Astrocyte (in vitro differentiated cells and primary cell): ENCODE results near the gene FUBP3. TPM values are rescaled to one million over a fixed set of nuclear protein-coding genes. Genes with fewer than 3 reads are reported as not detected.

Experiments used
- DNase-seq: peaks from one replicate; pipeline ENCODE4 v3.0.0-alpha.2; 2010; ENCODE audit warnings: low read depth
- FAIRE-seq: peaks from 2 replicates; lab custom pipeline; 2011; peaks lifted over from hg19 to GRCh38; lab: Jason Lieb, UNC
- H2AFZ ChIP-seq: 2 replicates; pipeline ENCODE4 v1.6.0; 2012; ENCODE audit warnings: low read depth, low read length, inconsistent platforms
- H3K27ac ChIP-seq: 2 replicates; pipeline ENCODE4 v1.5.1; 2011; ENCODE audit warnings: low read depth, low read length, inconsistent platforms
- H3K27me3 ChIP-seq: 2 replicates; pipeline ENCODE4 v1.6.0; 2011; ENCODE audit warnings: low read length, inconsistent platforms; ENCODE audit not compliant: insufficient read depth
- H3K36me3 ChIP-seq: 2 replicates; pipeline ENCODE4 v1.5.1; 2011; ENCODE audit warnings: low read length, inconsistent platforms; ENCODE audit not compliant: insufficient read depth
- H3K4me1 ChIP-seq: 2 replicates; pipeline ENCODE4 v1.5.1; 2011; ENCODE audit warnings: low read length, inconsistent platforms; ENCODE audit not compliant: insufficient read depth
- H3K4me2 ChIP-seq: 2 replicates; pipeline ENCODE4 v1.6.0; 2012; ENCODE audit warnings: low read length, inconsistent platforms
- H3K4me3 ChIP-seq: 2 replicates; pipeline ENCODE4 v1.5.1; 2011; ENCODE audit warnings: low read depth, mild to moderate bottlenecking, low read length, inconsistent platforms; ENCODE audit not compliant: insufficient read depth
- H3K79me2 ChIP-seq: 2 replicates; pipeline ENCODE4 v1.6.0; 2012; ENCODE audit warnings: mild to moderate bottlenecking, low read length, inconsistent platforms; ENCODE audit not compliant: insufficient read depth
- H3K9ac ChIP-seq: 2 replicates; pipeline ENCODE4 v1.6.0; 2012; ENCODE audit warnings: mild to moderate bottlenecking, low read length, inconsistent platforms
- H3K9me3 ChIP-seq: 2 replicates; pipeline ENCODE4 v1.5.1; 2012; ENCODE audit warnings: low read depth, mild to moderate bottlenecking, low read length, inconsistent platforms; ENCODE audit not compliant: insufficient read depth
- H4K20me1 ChIP-seq: 2 replicates; pipeline ENCODE4 v1.6.0; 2012; ENCODE audit warnings: low read length, inconsistent platforms; ENCODE audit not compliant: insufficient read depth
- H3K27ac Mint-ChIP-seq: one replicate; pipeline ENCODE4 v1.8.0; 2021; ENCODE audit warnings: mild to moderate bottlenecking, mixed read lengths; ENCODE audit not compliant: unreplicated experiment
- H3K27me3 Mint-ChIP-seq: one replicate; pipeline ENCODE4 v1.8.0; 2021; ENCODE audit warnings: low read depth, mixed read lengths; ENCODE audit not compliant: unreplicated experiment
- H3K36me3 Mint-ChIP-seq: one replicate; pipeline ENCODE4 v1.8.0; 2021; ENCODE audit warnings: low read depth, mixed read lengths; ENCODE audit not compliant: unreplicated experiment
- H3K4me1 Mint-ChIP-seq: one replicate; pipeline ENCODE4 v1.8.0; 2021; ENCODE audit warnings: low read depth, mixed read lengths; ENCODE audit not compliant: unreplicated experiment
- H3K4me3 Mint-ChIP-seq: one replicate; pipeline ENCODE4 v1.8.0; 2021; ENCODE audit warnings: mild to moderate bottlenecking, moderate library complexity, mixed read lengths; ENCODE audit not compliant: unreplicated experiment
- H3K9me3 Mint-ChIP-seq: one replicate; pipeline ENCODE4 v1.8.0; 2021; ENCODE audit warnings: mild to moderate bottlenecking, mixed read lengths; ENCODE audit not compliant: unreplicated experiment
- CTCF ChIP-seq: IDR thresholded peaks from 2 replicates; pipeline ENCODE4 v1.5.1; 2011; ENCODE audit warnings: low read depth, mild to moderate bottlenecking, inconsistent platforms, low read length, moderate library complexity; ENCODE audit not compliant: insufficient read depth
- EZH2 ChIP-seq: IDR thresholded peaks from 2 replicates; pipeline ENCODE4 v1.6.1; 2012; ENCODE audit warnings: mild to moderate bottlenecking, low read length, inconsistent platforms; ENCODE audit not compliant: insufficient read depth
- total RNA-seq: library from RNA; stranded (reverse); gene quantifications from 2 replicates; pipeline ENCODE4 v1.2.1, GENCODE V29; 2021

Gene FUBP3
- total RNA-seq, 1 donor from 2014 or later, result 64.6 TPM

- Histone ChIP-seq H3K4me3 (no peak overlapping the region), H3K4me2 (no peak overlapping the region), H3K79me2 (peaks cover 91% of the 10 kb centered on the region), H3K9me3 (no peaks in the 10 kb centered on the region), H3K27me3 (no peaks in the 10 kb centered on the region), H3K27ac (no peak overlapping the region), H2AFZ (no peak overlapping the region), H3K9ac (no peak overlapping the region), H3K36me3 (peaks cover 9% of the 10 kb centered on the region), H3K4me1 (no peaks in the 10 kb centered on the region), H4K20me1 (peaks cover 85% of the 10 kb centered on the region)
- Mint-ChIP-seq H3K27ac (no peak overlapping the region), H3K36me3 (no peaks in the 10 kb centered on the region), H3K9me3 (no peaks in the 10 kb centered on the region), H3K4me1 (no peaks in the 10 kb centered on the region), H3K27me3 (no peaks in the 10 kb centered on the region), H3K4me3 (no peak overlapping the region)
- DNase-seq (no peak), FAIRE-seq (no peak)
- TF ChIP-seq CTCF (no peak), EZH2 (no peak)
Observed at GRCh38 chr9:130589754-130590153, 10.4 kb downstream of the FUBP3 start.

GRCh38 chr9:130590305-130590704 is 10.9 kb downstream of the FUBP3 start:
- H3K27me3 Mint-ChIP-seq, result no peaks in the 10 kb centered on the region
- DNase-seq (no peak), FAIRE-seq (no peak)
- H3K4me2 ChIP-seq, result no peak overlapping the region
- no peak overlapping the region for H3K27ac ChIP-seq
- H3K4me3 ChIP-seq, result no peak overlapping the region
- H3K4me1 ChIP-seq, result no peaks in the 10 kb centered on the region
- no peaks in the 10 kb centered on the region for H3K36me3 Mint-ChIP-seq
- no peak overlapping the region for H2AFZ ChIP-seq
- H3K9me3 ChIP-seq, result no peaks in the 10 kb centered on the region
- H3K4me3 Mint-ChIP-seq, result no peak overlapping the region
- H4K20me1 ChIP-seq, result peaks cover 85% of the 10 kb centered on the region
- H3K4me1 Mint-ChIP-seq, result no peaks in the 10 kb centered on the region
- peaks cover 9% of the 10 kb centered on the region for H3K36me3 ChIP-seq
- TF ChIP-seq EZH2 (no peak), CTCF (no peak)
- no peak overlapping the region for H3K27ac Mint-ChIP-seq
- peaks cover 88% of the 10 kb centered on the region for H3K79me2 ChIP-seq
- H3K9ac ChIP-seq, result no peak overlapping the region
- H3K27me3 ChIP-seq, result no peaks in the 10 kb centered on the region
- no peaks in the 10 kb centered on the region for H3K9me3 Mint-ChIP-seq

- Histone ChIP-seq H3K79me2 (peaks cover 68% of the 10 kb centered on the region), H3K27me3 (no peaks in the 10 kb centered on the region), H3K4me3 (no peak overlapping the region), H3K9me3 (no peaks in the 10 kb centered on the region), H3K27ac (no peak overlapping the region), H3K36me3 (peaks cover 18% of the 10 kb centered on the region), H2AFZ (no peak overlapping the region), H3K4me2 (no peak overlapping the region), H4K20me1 (peaks cover 77% of the 10 kb centered on the region), H3K9ac (no peak overlapping the region), H3K4me1 (no peaks in the 10 kb centered on the region)
- no peak for DNase-seq
- H3K4me3 Mint-ChIP-seq, result no peak overlapping the region
- FAIRE-seq, result no peak
- no peaks in the 10 kb centered on the region for H3K9me3 Mint-ChIP-seq
- H3K27me3 Mint-ChIP-seq, result no peaks in the 10 kb centered on the region
- H3K36me3 Mint-ChIP-seq, result no peaks in the 10 kb centered on the region
- no peaks in the 10 kb centered on the region for H3K4me1 Mint-ChIP-seq
- H3K27ac Mint-ChIP-seq, result no peak overlapping the region
- TF ChIP-seq CTCF (no peak), EZH2 (no peak)
Observed at GRCh38 chr9:130593020-130593419, 13.6 kb downstream of the FUBP3 start.
